ENCODE data around the gene ERO1B.

Gene ERO1B

GRCh38 chr1:236242568-236242967 is 39.2 kb downstream of the ERO1B start:
- Histone ChIP-seq H3K36me3 (ENCODE audit: insufficient read depth, low read length) (no peaks in the 10 kb centered on the region), H3K9me3 (replicated peaks; ENCODE audit: low read length) (no peaks in the 10 kb centered on the region), H3K27me3 (ENCODE audit: control insufficient read depth, insufficient read depth, low read length) (no peaks in the 10 kb centered on the region), H3K4me3 (ENCODE audit: low read length) (no peak overlapping the region), H3K4me2 (ENCODE audit: low read length) (no peak overlapping the region), H3K4me1 (ENCODE audit: control insufficient read depth, insufficient read depth, low read length) (no peaks in the 10 kb centered on the region), H3K9ac (ENCODE audit: low read depth, low read length) (no peak overlapping the region)

GRCh38 chr1:236240675-236241074 is 41.1 kb downstream of the ERO1B start:
- H3K4me1 ChIP-seq (ENCODE audit: control insufficient read depth, insufficient read depth, low read length): no peaks in the 10 kb centered on the region
- H3K4me2 ChIP-seq (ENCODE audit: low read length): no peak overlapping the region
- no peaks in the 10 kb centered on the region for H3K36me3 ChIP-seq (ENCODE audit: insufficient read depth, low read length)
- H3K9ac ChIP-seq (ENCODE audit: low read depth, low read length): no peak overlapping the region
- H3K27me3 ChIP-seq (ENCODE audit: control insufficient read depth, insufficient read depth, low read length): no peaks in the 10 kb centered on the region
- H3K4me3 ChIP-seq (ENCODE audit: low read length): no peak overlapping the region
- H3K9me3 ChIP-seq (replicated peaks; ENCODE audit: low read length): no peaks in the 10 kb centered on the region

DNA sequence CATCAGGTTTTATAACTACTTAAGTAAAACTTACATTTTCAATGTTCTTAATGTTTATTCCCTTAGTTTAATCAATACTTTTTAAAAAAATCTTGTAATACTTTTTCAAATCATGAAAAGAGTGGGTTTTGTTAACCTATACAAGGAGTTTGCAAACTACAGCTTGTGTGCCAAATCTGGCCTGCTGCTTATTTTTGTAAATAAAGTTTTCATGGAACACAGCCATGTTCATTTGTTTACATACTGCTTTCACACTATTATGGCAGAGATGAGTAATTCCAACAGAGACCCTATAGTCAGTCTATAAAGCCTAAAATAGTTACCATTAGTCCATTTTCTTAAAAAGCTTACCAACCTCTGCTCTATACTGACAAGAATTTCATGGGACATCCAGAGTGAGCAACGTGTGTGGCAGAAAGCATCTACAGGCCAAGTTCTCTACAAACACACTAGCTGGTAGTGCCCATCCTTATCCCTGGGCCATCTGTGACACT is 42.6 kb downstream of the ERO1B start:
- Histone ChIP-seq H3K9ac (ENCODE audit: low read depth, low read length) (no peak overlapping the region), H3K9me3 (replicated peaks; ENCODE audit: low read length) (no peaks in the 10 kb centered on the region)

GRCh38 chr1:236235116-236235515 is 46.6 kb downstream of the ERO1B start:
- H3K4me2 ChIP-seq (ENCODE audit: low read length): no peak overlapping the region
- no peak overlapping the region for H3K9ac ChIP-seq (ENCODE audit: low read depth, low read length)
- H3K27me3 ChIP-seq (ENCODE audit: control insufficient read depth, insufficient read depth, low read length): no peaks in the 10 kb centered on the region
- H3K4me1 ChIP-seq (ENCODE audit: control insufficient read depth, insufficient read depth, low read length): no peaks in the 10 kb centered on the region
- no peaks in the 10 kb centered on the region for H3K36me3 ChIP-seq (ENCODE audit: insufficient read depth, low read length)
- no peaks in the 10 kb centered on the region for H3K9me3 ChIP-seq (replicated peaks; ENCODE audit: low read length)
- no peak overlapping the region for H3K4me3 ChIP-seq (ENCODE audit: low read length)

More for the DNA sequence above, 42.6 kb downstream of the ERO1B start:
- H3K4me3 ChIP-seq (ENCODE audit: low read length): no peak overlapping the region
- no peak overlapping the region for H3K4me2 ChIP-seq (ENCODE audit: low read length)
- H3K27me3 ChIP-seq (ENCODE audit: control insufficient read depth, insufficient read depth, low read length): no peaks in the 10 kb centered on the region
- H3K36me3 ChIP-seq (ENCODE audit: insufficient read depth, low read length): no peaks in the 10 kb centered on the region
- no peaks in the 10 kb centered on the region for H3K4me1 ChIP-seq (ENCODE audit: control insufficient read depth, insufficient read depth, low read length)

DNA sequence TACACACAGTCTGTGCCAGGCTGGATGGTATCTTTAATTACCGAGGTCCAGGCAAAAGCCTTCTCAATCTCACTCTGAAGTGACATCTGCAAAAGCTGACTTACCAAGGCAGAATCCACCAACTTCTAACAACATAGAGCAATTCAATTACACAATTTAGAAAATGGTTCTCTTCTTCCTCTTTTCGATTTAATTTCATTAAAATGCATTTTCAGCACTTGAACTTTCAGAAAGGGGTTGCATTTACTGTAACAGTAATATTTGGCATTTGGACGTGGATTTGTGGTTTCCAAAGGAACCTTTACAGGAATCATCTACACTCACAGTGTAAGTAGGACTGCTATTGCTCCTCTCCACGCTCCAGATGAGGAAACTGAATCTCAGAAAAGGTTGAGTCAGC is 53.3 kb downstream of the ERO1B start:
- Histone ChIP-seq H3K9me3 (replicated peaks; ENCODE audit: low read length) (no peaks in the 10 kb centered on the region), H3K4me3 (ENCODE audit: low read length) (no peak overlapping the region), H3K36me3 (ENCODE audit: insufficient read depth, low read length) (no peaks in the 10 kb centered on the region), H3K4me2 (ENCODE audit: low read length) (no peak overlapping the region), H3K9ac (ENCODE audit: low read depth, low read length) (no peak overlapping the region), H3K4me1 (ENCODE audit: control insufficient read depth, insufficient read depth, low read length) (no peaks in the 10 kb centered on the region), H3K27me3 (ENCODE audit: control insufficient read depth, insufficient read depth, low read length) (no peaks in the 10 kb centered on the region)

- no peak overlapping the region for H3K4me2 ChIP-seq (ENCODE audit: low read length)
Observed at GRCh38 chr1:236222632-236223031, 59.1 kb downstream of the ERO1B start.

GRCh38 chr1:236220473-236220872 is 61.3 kb downstream of the ERO1B start:
- H3K4me2 ChIP-seq (ENCODE audit: low read length): no peak overlapping the region
- no peak overlapping the region for H3K9ac ChIP-seq (ENCODE audit: low read depth, low read length)
- H3K4me1 ChIP-seq (ENCODE audit: control insufficient read depth, insufficient read depth, low read length): no peaks in the 10 kb centered on the region
- no peaks in the 10 kb centered on the region for H3K9me3 ChIP-seq (replicated peaks; ENCODE audit: low read length)
- H3K36me3 ChIP-seq (ENCODE audit: insufficient read depth, low read length): no peaks in the 10 kb centered on the region
- no peak overlapping the region for H3K4me3 ChIP-seq (ENCODE audit: low read length)
- no peaks in the 10 kb centered on the region for H3K27me3 ChIP-seq (ENCODE audit: control insufficient read depth, insufficient read depth, low read length)

More at GRCh38 chr1:236222632-236223031, 59.1 kb downstream of the ERO1B start:
- H3K36me3 ChIP-seq (ENCODE audit: insufficient read depth, low read length): no peaks in the 10 kb centered on the region
- no peaks in the 10 kb centered on the region for H3K4me1 ChIP-seq (ENCODE audit: control insufficient read depth, insufficient read depth, low read length)
- H3K9ac ChIP-seq (ENCODE audit: low read depth, low read length): no peak overlapping the region
- no peak overlapping the region for H3K4me3 ChIP-seq (ENCODE audit: low read length)
- no peaks in the 10 kb centered on the region for H3K9me3 ChIP-seq (replicated peaks; ENCODE audit: low read length)
- H3K27me3 ChIP-seq (ENCODE audit: control insufficient read depth, insufficient read depth, low read length): no peaks in the 10 kb centered on the region

DNA sequence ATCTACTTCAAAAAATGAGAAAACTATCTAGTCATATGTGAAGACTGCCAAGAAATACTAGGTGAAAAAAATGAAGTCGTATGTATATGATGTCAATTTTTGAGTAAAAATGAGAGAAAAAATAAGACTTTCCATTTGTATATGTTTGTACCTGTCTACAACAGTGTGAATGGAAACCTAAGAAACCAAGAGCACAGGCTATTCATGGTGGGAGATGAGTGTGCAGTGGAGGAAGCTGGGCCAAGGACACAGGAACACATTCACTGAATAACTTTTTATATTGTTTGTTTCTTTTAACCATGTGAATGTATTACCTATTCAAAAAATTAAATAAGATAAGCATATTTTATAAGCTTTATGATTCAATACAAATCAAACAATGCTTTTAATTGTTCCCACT is 67.0 kb downstream of the ERO1B start:
- Histone ChIP-seq H3K4me2 (ENCODE audit: low read length) (no peak overlapping the region), H3K4me1 (ENCODE audit: control insufficient read depth, insufficient read depth, low read length) (no peaks in the 10 kb centered on the region), H3K36me3 (ENCODE audit: insufficient read depth, low read length) (no peaks in the 10 kb centered on the region), H3K9me3 (replicated peaks; ENCODE audit: low read length) (no peaks in the 10 kb centered on the region), H3K27me3 (ENCODE audit: control insufficient read depth, insufficient read depth, low read length) (no peaks in the 10 kb centered on the region), H3K9ac (ENCODE audit: low read depth, low read length) (no peak overlapping the region), H3K4me3 (ENCODE audit: low read length) (no peak overlapping the region)

GRCh38 chr1:236213534-236213933 is 68.2 kb downstream of the ERO1B start:
- Histone ChIP-seq H3K4me3 (ENCODE audit: low read length) (no peak overlapping the region), H3K4me1 (ENCODE audit: control insufficient read depth, insufficient read depth, low read length) (no peaks in the 10 kb centered on the region), H3K27me3 (ENCODE audit: control insufficient read depth, insufficient read depth, low read length) (no peaks in the 10 kb centered on the region), H3K36me3 (ENCODE audit: insufficient read depth, low read length) (no peaks in the 10 kb centered on the region), H3K9ac (ENCODE audit: low read depth, low read length) (no peak overlapping the region), H3K4me2 (ENCODE audit: low read length) (no peak overlapping the region), H3K9me3 (replicated peaks; ENCODE audit: low read length) (no peaks in the 10 kb centered on the region)

DNA sequence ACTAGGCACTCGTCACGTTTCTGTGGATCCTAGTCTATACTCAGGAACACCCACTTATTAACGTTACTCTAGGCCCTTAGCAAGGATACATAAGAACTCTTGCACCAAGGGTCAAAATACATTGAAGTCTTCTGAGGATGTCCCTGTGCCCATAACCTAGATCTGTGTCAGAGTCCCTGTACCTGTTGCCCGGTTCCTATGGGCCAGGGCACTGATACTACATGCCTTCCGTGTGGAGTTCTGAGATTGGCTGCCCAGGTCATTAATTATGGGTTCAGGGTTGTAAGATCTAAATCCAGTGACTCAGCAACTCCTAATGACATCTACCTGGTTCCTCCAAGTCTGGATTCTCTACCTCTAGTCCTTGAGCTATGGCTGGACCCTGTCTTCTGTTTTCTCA is 69.9 kb downstream of the ERO1B start:
- Histone ChIP-seq H3K4me2 (ENCODE audit: low read length) (no peak overlapping the region), H3K9ac (ENCODE audit: low read depth, low read length) (no peak overlapping the region), H3K4me1 (ENCODE audit: control insufficient read depth, insufficient read depth, low read length) (no peaks in the 10 kb centered on the region), H3K27me3 (ENCODE audit: control insufficient read depth, insufficient read depth, low read length) (no peaks in the 10 kb centered on the region), H3K36me3 (ENCODE audit: insufficient read depth, low read length) (no peaks in the 10 kb centered on the region), H3K9me3 (replicated peaks; ENCODE audit: low read length) (no peaks in the 10 kb centered on the region), H3K4me3 (ENCODE audit: low read length) (no peak overlapping the region)

DNA sequence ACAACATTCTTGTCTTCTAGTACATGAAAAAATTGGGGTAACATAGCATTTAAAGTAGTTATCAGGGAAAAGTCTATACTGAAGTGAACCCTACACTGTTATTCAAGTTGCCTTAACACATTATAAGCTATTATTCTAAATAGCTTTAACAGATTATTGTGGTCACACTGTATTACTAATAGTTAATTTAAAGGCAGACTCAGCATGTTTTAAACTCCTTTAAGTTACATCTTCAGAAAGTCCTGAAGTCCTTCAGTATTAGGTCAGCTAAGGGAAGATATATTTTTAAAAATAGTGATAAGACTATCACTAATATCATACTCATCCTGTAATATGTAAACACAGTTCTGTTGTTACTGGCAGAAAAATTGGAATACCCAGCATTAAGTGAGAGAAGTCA is 72.0 kb downstream of the ERO1B start:
- Histone ChIP-seq H3K9ac (ENCODE audit: low read depth, low read length) (no peak overlapping the region), H3K4me2 (ENCODE audit: low read length) (no peak overlapping the region), H3K4me3 (ENCODE audit: low read length) (no peak overlapping the region), H3K4me1 (ENCODE audit: control insufficient read depth, insufficient read depth, low read length) (peaks cover 3% of the 10 kb centered on the region), H3K27me3 (ENCODE audit: control insufficient read depth, insufficient read depth, low read length) (no peaks in the 10 kb centered on the region), H3K9me3 (replicated peaks; ENCODE audit: low read length) (no peaks in the 10 kb centered on the region), H3K36me3 (ENCODE audit: insufficient read depth, low read length) (no peaks in the 10 kb centered on the region)

GRCh38 chr1:236209185-236209584 is 72.6 kb downstream of the ERO1B start:
- no peak overlapping the region for H3K9ac ChIP-seq (ENCODE audit: low read depth, low read length)
- H3K4me3 ChIP-seq (ENCODE audit: low read length): no peak overlapping the region
- no peak overlapping the region for H3K4me2 ChIP-seq (ENCODE audit: low read length)
- H3K36me3 ChIP-seq (ENCODE audit: insufficient read depth, low read length): no peaks in the 10 kb centered on the region
- no peaks in the 10 kb centered on the region for H3K27me3 ChIP-seq (ENCODE audit: control insufficient read depth, insufficient read depth, low read length)
- no peaks in the 10 kb centered on the region for H3K9me3 ChIP-seq (replicated peaks; ENCODE audit: low read length)
- H3K4me1 ChIP-seq (ENCODE audit: control insufficient read depth, insufficient read depth, low read length): peaks cover 8% of the 10 kb centered on the region
